ENCODE results near the gene DENND5B. TPM values are rescaled to one million over a fixed set of nuclear protein-coding genes. Genes with fewer than 3 reads are reported as not detected.
"Not testable (repeated sequence)": the region's sequence is repeated elsewhere in the genome, so short reads cannot be mapped to it uniquely, and the experiment has no call there.

Gene DENND5B
- total RNA-seq, 1 experiment from 2014 or later = 28.3 TPM

- DNase-seq (ENCODE audit: low spot score) = no peak
These were observed 204.6 kb downstream of the DENND5B start for GRCh38 chr12:31386364-31386777.

- not testable (repeated sequence) for DNase-seq (ENCODE audit: low spot score)
These were observed 213.7 kb downstream of the DENND5B start for GRCh38 chr12:31377210-31377609.

- DNase-seq (ENCODE audit: low spot score) = not testable (repeated sequence)
These were observed 215.5 kb downstream of the DENND5B start for GRCh38 chr12:31375422-31375821.

GRCh38 chr12:31371256-31371620, 219.7 kb downstream of the DENND5B start:
- DNase-seq (ENCODE audit: low spot score) = peak; percentile 89

- peak; percentile 93 for DNase-seq (ENCODE audit: low spot score)
These were observed 220.2 kb downstream of the DENND5B start for GRCh38 chr12:31370531-31371255.

- peak; percentile 71 for DNase-seq (ENCODE audit: low spot score)
These were observed 221.0 kb downstream of the DENND5B start for GRCh38 chr12:31369712-31370521.

- DNase-seq (ENCODE audit: low spot score) = peak; percentile 64
These were observed 222.1 kb downstream of the DENND5B start for GRCh38 chr12:31368666-31369361.

GRCh38 chr12:31366104-31366621, 224.8 kb downstream of the DENND5B start:
- DNase-seq (ENCODE audit: low spot score) = no peak

- DNase-seq (ENCODE audit: low spot score) = no peak
These were observed 227.1 kb downstream of the DENND5B start for GRCh38 chr12:31363831-31364230.

- no peak for DNase-seq (ENCODE audit: low spot score)
These were observed 227.5 kb downstream of the DENND5B start for GRCh38 chr12:31363416-31363809.

GRCh38 chr12:31362759-31363415, 228.0 kb downstream of the DENND5B start:
- DNase-seq (ENCODE audit: low spot score) = peak; percentile 89

- peak; percentile 94 for DNase-seq (ENCODE audit: low spot score)
These were observed 228.7 kb downstream of the DENND5B start for GRCh38 chr12:31362115-31362758.

GRCh38 chr12:31361730-31362114, 229.2 kb downstream of the DENND5B start:
- no peak for DNase-seq (ENCODE audit: low spot score)

GRCh38 chr12:31355747-31356107, 235.2 kb downstream of the DENND5B start:
- peak; percentile 59 for DNase-seq (ENCODE audit: low spot score)

- peak; percentile 71 for DNase-seq (ENCODE audit: low spot score)
These were observed 236.9 kb downstream of the DENND5B start for GRCh38 chr12:31353750-31354708.

- DNase-seq (ENCODE audit: low spot score) = no peak
These were observed 244.7 kb downstream of the DENND5B start for GRCh38 chr12:31346267-31346666.

GRCh38 chr12:31343139-31343538, 247.8 kb downstream of the DENND5B start:
- no peak for DNase-seq (ENCODE audit: low spot score)

- DNase-seq (ENCODE audit: low spot score) = no peak
These were observed 248.7 kb downstream of the DENND5B start for GRCh38 chr12:31342286-31342685.

GRCh38 chr12:31339831-31340622, 250.9 kb downstream of the DENND5B start:
- peak; percentile 79 for DNase-seq (ENCODE audit: low spot score)
